OCI-LY7 (cell line): Measurements from ENCODE around the gene C2CD4D. TPM values are rescaled to one million over a fixed set of nuclear protein-coding genes. Genes with fewer than 3 reads are reported as not detected.

Experiments
- BruUV-seq: library from RNA; stranded (reverse); fragments of 400-500 nt; replicated peaks from 2 replicates; lab custom pipeline; 2021; lab: Mats Ljungman, UMichigan
- CTCF ChIA-PET: fragments of 300-600 bp; sonication (Branson Sonifier 250); formaldehyde crosslinking; loops from one replicate; lab custom pipeline; 2022; ENCODE audit warnings: antibody characterized with exemption; ENCODE audit not compliant: unreplicated experiment; lab: Charles Lee
- POLR2A ChIA-PET: fragments of 300-600 bp; sonication (Branson Sonifier 250); formaldehyde crosslinking; loops from one replicate; lab custom pipeline; 2022; ENCODE audit warnings: antibody characterized with exemption; lab: Charles Lee
- DNase-seq: peaks from one replicate; pipeline ENCODE4 v3.0.0-alpha.2; 2015; ENCODE audit warnings: low spot score
- H2AFZ ChIP-seq: fragments of 200-600 bp; sonication (generic), shearing (Covaris generic); 2 replicates; pipeline ENCODE4 v1.6.1; 2014; ENCODE audit warnings: mild to moderate bottlenecking, antibody characterized with exemption, low read length, moderate library complexity
- H3K27ac ChIP-seq: fragments of 200-600 bp; sonication (generic); 2 replicates; pipeline ENCODE4 v1.5.1; 2014; ENCODE audit warnings: mixed run types, low read depth, mild to moderate bottlenecking, moderate library complexity, low read length, inconsistent platforms; ENCODE audit not compliant: poor library complexity, severe bottlenecking
- H3K36me3 ChIP-seq: fragments of 200-600 bp; sonication (generic); 2 replicates; pipeline ENCODE4 v1.6.1; 2014; ENCODE audit warnings: mild to moderate bottlenecking, antibody characterized with exemption, low read length, moderate library complexity, mixed read lengths; ENCODE audit not compliant: insufficient read depth
- H3K4me1 ChIP-seq: fragments of 200-600 bp; sonication (generic); 2 replicates; pipeline ENCODE4 v1.5.1; 2014; ENCODE audit warnings: mild to moderate bottlenecking, low read length; ENCODE audit not compliant: insufficient read depth, poor library complexity, severe bottlenecking
- H3K4me2 ChIP-seq: fragments of 200-600 bp; sonication (generic); 2 replicates; pipeline ENCODE4 v1.6.1; 2014; ENCODE audit warnings: mild to moderate bottlenecking, low read length
- H3K4me3 ChIP-seq: fragments of 200-600 bp; sonication (generic); 2 replicates; pipeline ENCODE4 v1.5.1; 2014; ENCODE audit warnings: mild to moderate bottlenecking, low read depth, low read length; ENCODE audit not compliant: poor library complexity, severe bottlenecking
- H3K79me2 ChIP-seq: fragments of 200-600 bp; sonication (generic); 2 replicates; pipeline ENCODE4 v1.6.1; 2016; ENCODE audit warnings: low read depth, mild to moderate bottlenecking, low read length, moderate library complexity, mixed read lengths; ENCODE audit not compliant: insufficient read depth
- H3K9me2 ChIP-seq: fragments of 200-600 bp; sonication (generic); 2 replicates; pipeline ENCODE4 v1.6.1; 2016; ENCODE audit warnings: mild to moderate bottlenecking, low read length, mixed read lengths; ENCODE audit not compliant: insufficient read depth
- H3K9me3 ChIP-seq: fragments of 200-600 bp; sonication (generic); 2 replicates; pipeline ENCODE4 v1.6.1; 2014; ENCODE audit warnings: mild to moderate bottlenecking, mixed run types, low read length, mixed read lengths
- H4K20me1 ChIP-seq: fragments of 200-600 bp; sonication (generic); 2 replicates; pipeline ENCODE4 v1.6.1; 2014; ENCODE audit warnings: mild to moderate bottlenecking, antibody characterized with exemption, low read length, moderate library complexity, mixed read lengths; ENCODE audit not compliant: insufficient read depth
- EZH2phosphoT487 ChIP-seq: fragments of 200-600 bp; sonication (generic); IDR thresholded peaks from 2 replicates; pipeline ENCODE4 v1.6.1; 2018; ENCODE audit warnings: low read depth, borderline replicate concordance, mild to moderate bottlenecking, mixed run types, antibody characterized with exemption, low read length, moderate library complexity, mixed read lengths
- intact Hi-C: fragments of 100-400 bp; cut with micrococcal nuclease; formaldehyde crosslinking; loops from one replicate; pipeline ENCODE4 v1.10.0; 2022; ENCODE audit not compliant: unreplicated experiment
- total RNA-seq, 2 experiments: library from RNA; depleted of rRNA in 1 of 2; stranded (reverse); fragments of >200 nt in 1 of 2; shearing (Covaris generic) in 1 of 2; gene quantifications; 2 replicates each; pipeline ENCODE4 v1.2.3, GENCODE V29; 2014 to 2022
- TF ChIP-seq, protein P1 (sequence below): fragments of 200-600 bp; sonication (generic); conservative IDR thresholded peaks from 2 replicates; pipeline ENCODE4 v1.5.1; 2014; ENCODE audit warnings: mild to moderate bottlenecking, antibody characterized with exemption, low read length, moderate library complexity, mixed read lengths

Gene C2CD4D
- total RNA-seq, 2 experiments from 2014 or later: not detected

DNA sequence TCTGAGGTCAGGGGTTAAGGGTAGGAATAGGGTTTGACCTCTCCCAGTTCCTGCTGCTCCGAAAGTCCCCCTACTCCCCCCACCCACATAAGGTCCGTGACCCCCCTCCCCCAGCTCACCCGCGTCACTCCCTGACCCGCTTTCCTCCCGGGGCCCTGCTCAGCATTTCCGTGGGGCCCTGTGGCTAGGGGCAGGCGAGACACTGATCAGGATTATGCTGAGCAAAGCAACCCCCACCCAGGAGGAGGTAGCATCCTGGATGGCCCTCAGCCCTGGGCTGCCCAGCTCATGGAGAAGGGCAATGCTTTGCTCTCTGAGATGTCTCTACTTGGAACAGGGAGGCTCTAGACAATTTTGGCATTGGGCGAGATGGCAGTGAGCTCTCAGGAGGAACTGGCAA lies 11.8 kb downstream of the C2CD4D start:
- H3K36me3 ChIP-seq: no peaks in the 10 kb centered on the region
- intact Hi-C loops: no loop called here
- no peaks in the 10 kb centered on the region for H3K79me2 ChIP-seq
- POLR2A ChIA-PET: interaction anchor here (0.5 kb wide), 1 partner anchor 8 kb away, joined by 3 read pairs; no protein-coding TSS in a partner anchor
- no peaks in the 10 kb centered on the region for H3K9me2 ChIP-seq
- no peak overlapping the region for H2AFZ ChIP-seq
- H3K27ac ChIP-seq: no peak overlapping the region
- H3K9me3 ChIP-seq: no peaks in the 10 kb centered on the region
- no peak for TF ChIP-seq EZH2phosphoT487
- TF ChIP-seq, protein P1, sequence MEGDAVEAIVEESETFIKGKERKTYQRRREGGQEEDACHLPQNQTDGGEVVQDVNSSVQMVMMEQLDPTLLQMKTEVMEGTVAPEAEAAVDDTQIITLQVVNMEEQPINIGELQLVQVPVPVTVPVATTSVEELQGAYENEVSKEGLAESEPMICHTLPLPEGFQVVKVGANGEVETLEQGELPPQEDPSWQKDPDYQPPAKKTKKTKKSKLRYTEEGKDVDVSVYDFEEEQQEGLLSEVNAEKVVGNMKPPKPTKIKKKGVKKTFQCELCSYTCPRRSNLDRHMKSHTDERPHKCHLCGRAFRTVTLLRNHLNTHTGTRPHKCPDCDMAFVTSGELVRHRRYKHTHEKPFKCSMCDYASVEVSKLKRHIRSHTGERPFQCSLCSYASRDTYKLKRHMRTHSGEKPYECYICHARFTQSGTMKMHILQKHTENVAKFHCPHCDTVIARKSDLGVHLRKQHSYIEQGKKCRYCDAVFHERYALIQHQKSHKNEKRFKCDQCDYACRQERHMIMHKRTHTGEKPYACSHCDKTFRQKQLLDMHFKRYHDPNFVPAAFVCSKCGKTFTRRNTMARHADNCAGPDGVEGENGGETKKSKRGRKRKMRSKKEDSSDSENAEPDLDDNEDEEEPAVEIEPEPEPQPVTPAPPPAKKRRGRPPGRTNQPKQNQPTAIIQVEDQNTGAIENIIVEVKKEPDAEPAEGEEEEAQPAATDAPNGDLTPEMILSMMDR: no peak
- CTCF ChIA-PET: no interaction called here
- H3K4me2 ChIP-seq: no peak overlapping the region
- no TSS peak for BruUV-seq
- H4K20me1 ChIP-seq: no peaks in the 10 kb centered on the region
- peaks cover 11% of the 10 kb centered on the region for H3K4me1 ChIP-seq
- H3K4me3 ChIP-seq: no peak overlapping the region
- DNase-seq: no peak

DNA sequence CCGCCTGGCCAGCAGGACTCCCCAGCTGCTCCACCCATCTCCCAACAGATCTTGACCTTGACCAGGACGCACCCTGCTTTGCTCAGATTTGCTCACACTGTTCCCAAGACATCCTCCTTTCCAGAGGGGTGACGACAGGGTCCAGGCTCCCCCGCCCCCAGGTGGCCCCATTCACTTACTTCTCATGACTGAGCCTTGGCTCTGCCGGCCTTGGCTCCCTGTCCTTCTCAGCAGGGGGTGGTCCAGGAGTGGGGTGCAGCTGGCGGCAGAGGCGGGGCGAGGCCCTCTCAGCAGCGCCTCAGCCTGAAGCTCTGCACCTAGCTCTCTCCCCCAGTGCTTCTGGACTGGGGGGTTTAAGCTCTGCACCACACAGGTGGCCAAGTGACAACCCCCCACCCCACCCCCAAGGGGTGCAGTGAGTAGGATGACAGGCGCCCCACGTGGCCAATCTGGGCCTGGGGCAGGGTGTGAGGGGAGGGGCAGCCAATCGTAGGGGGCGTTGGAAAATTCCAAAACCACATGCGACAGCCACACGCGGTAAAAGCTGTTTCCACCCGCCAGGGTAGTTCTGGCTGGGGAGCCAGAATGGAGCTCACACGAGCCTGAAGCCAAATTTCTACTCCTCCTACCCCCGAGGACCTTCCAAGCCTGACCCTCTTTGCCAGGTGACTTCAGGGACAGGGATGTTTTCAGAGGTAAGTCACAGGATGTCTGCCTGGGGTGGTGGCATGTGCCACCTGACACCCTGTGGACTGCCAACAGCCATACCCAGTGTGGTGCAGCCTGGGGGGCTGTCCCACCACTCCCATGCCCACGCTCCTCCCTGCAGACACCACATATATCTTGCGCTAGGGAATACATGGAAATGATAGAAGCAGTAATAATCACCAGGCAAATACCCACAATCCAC lies 13.6 kb downstream of the C2CD4D start:
- no peaks in the 10 kb centered on the region for H3K36me3 ChIP-seq
- CTCF ChIA-PET: no interaction called here
- intact Hi-C loops: no loop called here
- no TSS peak for BruUV-seq
- no peaks in the 10 kb centered on the region for H3K9me3 ChIP-seq
- H3K4me3 ChIP-seq: no peak overlapping the region
- H3K4me1 ChIP-seq: peaks cover 20% of the 10 kb centered on the region
- H3K4me2 ChIP-seq: no peak overlapping the region
- DNase-seq: peak; percentile 20
- 0 out of 2 replicates have a peak overlapping the region, but pooled peaks have one; percentile 33 for H2AFZ ChIP-seq
- POLR2A ChIA-PET: no interaction called here
- no peaks in the 10 kb centered on the region for H3K79me2 ChIP-seq
- H3K27ac ChIP-seq: no peak overlapping the region
- no peaks in the 10 kb centered on the region for H3K9me2 ChIP-seq
- no peak for TF ChIP-seq EZH2phosphoT487
- TF ChIP-seq, protein P1: peak; percentile 23; the same call in 1 of the 2 replicates
- no peaks in the 10 kb centered on the region for H4K20me1 ChIP-seq

DNA sequence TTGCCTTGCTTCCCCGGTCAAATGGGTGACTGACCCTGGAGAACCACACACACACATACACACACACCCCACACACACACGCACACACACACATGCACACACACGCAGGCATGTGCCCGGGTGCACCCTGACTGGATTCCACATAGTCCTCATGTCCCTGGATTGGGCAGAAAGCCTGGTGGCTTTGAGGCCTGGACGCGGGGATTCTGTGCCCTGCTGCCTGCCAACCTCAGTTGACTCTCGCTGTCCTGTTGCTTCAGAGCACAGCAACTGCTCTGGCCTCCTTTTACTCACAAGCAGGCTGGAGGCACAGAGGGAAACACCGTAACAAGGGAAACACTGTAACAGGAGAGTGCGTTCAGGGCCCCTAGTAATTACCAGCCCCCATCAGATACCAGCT lies 14.4 kb downstream of the C2CD4D start:
- DNase-seq: no peak
- Histone ChIP-seq H4K20me1 (no peaks in the 10 kb centered on the region), H3K79me2 (no peaks in the 10 kb centered on the region), H3K4me1 (peaks cover 21% of the 10 kb centered on the region), H3K27ac (no peak overlapping the region), H3K4me2 (no peak overlapping the region), H2AFZ (no peak overlapping the region), H3K9me3 (no peaks in the 10 kb centered on the region), H3K4me3 (no peak overlapping the region), H3K9me2 (no peaks in the 10 kb centered on the region), H3K36me3 (no peaks in the 10 kb centered on the region)
- ChIA-PET CTCF (no interaction called here), POLR2A (no interaction called here)
- TF ChIP-seq EZH2phosphoT487: no peak
- TF ChIP-seq, protein P1: no peak
- no TSS peak for BruUV-seq
- intact Hi-C loops: no loop called here
